HepG2 (cell line): ENCODE data around the gene MMP19. TPM values are rescaled to one million over a fixed set of nuclear protein-coding genes. Genes with fewer than 3 reads are reported as not detected.

Experiments
- CHCHD3 ChIP-seq: sonication (generic); formaldehyde crosslinking; IDR thresholded peaks from 2 replicates; pipeline ENCODE4 v1.8.0; 2022; ENCODE audit warnings: mild to moderate bottlenecking, missing genetic modification reagents, moderate library complexity
- FOSL2 ChIP-seq: sonication (generic); formaldehyde crosslinking; IDR thresholded peaks from 2 replicates; pipeline ENCODE4 v1.4.0; 2020; ENCODE audit warnings: missing genetic modification reagents
- FOXP4 ChIP-seq: sonication (generic); formaldehyde crosslinking; IDR thresholded peaks from 2 replicates; pipeline ENCODE4 v1.4.0; 2020; ENCODE audit warnings: missing genetic modification reagents
- GABPA ChIP-seq, 2 experiments: IDR thresholded peaks; 2 replicates each; pipeline ENCODE4 v1.6.1; 2011 to 2016; ENCODE audit warnings: low read depth in 2 of 2, low read length in 1 of 2, missing biosample characterization in 1 of 2, missing genetic modification characterization in 1 of 2
- GLI4 ChIP-seq: sonication (generic); formaldehyde crosslinking; IDR thresholded peaks from 2 replicates; pipeline ENCODE4 v1.5.1; 2020; ENCODE audit warnings: missing genetic modification reagents, mild to moderate bottlenecking, moderate library complexity, borderline replicate concordance
- GTF2F1 ChIP-seq: fragments of 150-350 bp; IDR thresholded peaks from 2 replicates; pipeline ENCODE4 v1.6.1; 2014; ENCODE audit warnings: low read length
- MEIS1 ChIP-seq: sonication (generic); formaldehyde crosslinking; IDR thresholded peaks from 2 replicates; pipeline ENCODE4 v1.9.0; 2021; ENCODE audit warnings: mild to moderate bottlenecking, missing genetic modification reagents, moderate library complexity, borderline replicate concordance
- MYNN ChIP-seq: sonication (generic); formaldehyde crosslinking; IDR thresholded peaks from 2 replicates; pipeline ENCODE4 v1.4.0; 2020; ENCODE audit warnings: mild to moderate bottlenecking, low read depth, missing genetic modification reagents
- POLR2AphosphoS5 ChIP-seq: IDR thresholded peaks from 2 replicates; pipeline ENCODE4 v1.6.1; 2012; ENCODE audit warnings: low read depth, low read length
- PRDM10 ChIP-seq: sonication (generic); formaldehyde crosslinking; IDR thresholded peaks from 2 replicates; pipeline ENCODE4 v1.4.0; 2020; ENCODE audit warnings: low read depth, missing genetic modification reagents
- PRDM15 ChIP-seq: sonication (generic); formaldehyde crosslinking; IDR thresholded peaks from 2 replicates; pipeline ENCODE4 v1.4.0; 2020; ENCODE audit warnings: missing genetic modification reagents
- RFX1 ChIP-seq: fragments of 450-650 bp; IDR thresholded peaks from 2 replicates; pipeline ENCODE4 v1.6.1; 2017
- RNF2 ChIP-seq: fragments of 450-650 bp; conservative IDR thresholded peaks from 2 replicates; pipeline ENCODE4 v1.6.1; 2016; ENCODE audit warnings: low read depth
- SNAI1 ChIP-seq: sonication (generic); formaldehyde crosslinking; IDR thresholded peaks from 2 replicates; pipeline ENCODE4 v1.5.0; 2020; ENCODE audit warnings: mild to moderate bottlenecking, missing genetic modification reagents, borderline replicate concordance
- TFDP1 ChIP-seq: IDR thresholded peaks from 2 replicates; pipeline ENCODE4 v1.6.1; 2016; ENCODE audit warnings: missing compliant biosample characterization, missing genetic modification reagents, borderline replicate concordance
- ZNF3 ChIP-seq: IDR thresholded peaks from 2 replicates; pipeline ENCODE4 v1.7.0; 2017; ENCODE audit warnings: inconsistent platforms
- ZNF572 ChIP-seq: sonication (generic); formaldehyde crosslinking; IDR thresholded peaks from 2 replicates; pipeline ENCODE4 v1.5.1; 2020; ENCODE audit warnings: mild to moderate bottlenecking, missing genetic modification reagents
- ZNF589 ChIP-seq: sonication (generic); formaldehyde crosslinking; conservative IDR thresholded peaks from 2 replicates; pipeline ENCODE4 v1.8.0; 2022; ENCODE audit warnings: mild to moderate bottlenecking, moderate library complexity, missing genetic modification reagents
- ZNF768 ChIP-seq: sonication (generic); formaldehyde crosslinking; IDR thresholded peaks from 2 replicates; pipeline ENCODE4 v1.4.0; 2020; ENCODE audit warnings: missing genetic modification reagents
- polyA plus RNA-seq, 8 experiments: library from polyadenylated mRNA; depleted of rRNA in 3 of 8; stranded (reverse) in 7 of 8; unstranded in 1 of 8; fragments of >200 nt; fragmentation: Illumina TruSeq in 4 of 8; extraction: Trizol in 4 of 8; gene quantifications; 2 replicates each; pipeline versions ENCODE4 v1.2.1 to v1.2.3, GENCODE V29; 2011 to 2016; ENCODE audit warnings: low read depth in 4 of 8, missing spikeins in 1 of 8, mixed read lengths in 1 of 8; ENCODE audit not compliant: insufficient read depth in 1 of 8
- total RNA-seq, 5 experiments: library from RNA; depleted of rRNA; stranded (reverse); fragments of >200 nt; fragmentation: Illumina TruSeq; extraction: Trizol; gene quantifications; 2 replicates each; pipeline ENCODE4 v1.2.3, GENCODE V29; 2016; ENCODE audit warnings: low read depth in 1 of 5

MMP19 gene
- total and polyA plus RNA-seq, 2 of the 13 experiments (the other 11 are each of a cell fraction or from before 2014, with no cell fraction given): 0.07 to 0.08 TPM

GRCh38 chr12:55817345-55818139, 25.2 kb downstream of the MMP19 start, which contains the start of the genes ORMDL2 and SARNP (continued):
- TF ChIP-seq MEIS1 (CRISPR knock-in tag): no peak
- TF ChIP-seq GLI4: no peak; the same call in 1 of the 2 replicates
- peak; percentile 68 for TF ChIP-seq GABPA (IDR thresholded peaks at IDR 0.05; ENCODE audit: low read depth, low read length)
- peak; percentile 91 for TF ChIP-seq GABPA (CRISPR knock-in tag; IDR thresholded peaks at IDR 0.05; ENCODE audit: low read depth)
- no peak; the same call in 1 of the 2 replicates for TF ChIP-seq FOSL2 (CRISPR knock-in tag)
- TF ChIP-seq POLR2AphosphoS5: peak; percentile 80
- TF ChIP-seq PRDM15 (CRISPR knock-in tag): no peak
- TF ChIP-seq ZNF3 (CRISPR knock-in tag): no peak
- no peak for TF ChIP-seq CHCHD3 (CRISPR knock-in tag)
- TF ChIP-seq MYNN (CRISPR knock-in tag): no peak
- TF ChIP-seq RFX1: no peak; the same call in 1 of the 2 replicates
- TF ChIP-seq PRDM10: no peak
- no peak for TF ChIP-seq ZNF768 (CRISPR knock-in tag)
- TF ChIP-seq ZNF572 (CRISPR knock-in tag): no peak
- no peak for TF ChIP-seq SNAI1
- TF ChIP-seq GTF2F1: no peak; the same call in 1 of the 2 replicates
- no peak for TF ChIP-seq FOXP4 (CRISPR knock-in tag)
- TF ChIP-seq RNF2: no peak
- no peak for TF ChIP-seq ZNF589 (CRISPR knock-in tag)
- peak; percentile 95 for TF ChIP-seq TFDP1 (CRISPR knock-in tag)
